Stomach (tissue), 4 donors: ENCODE measurements around the gene ARHGAP26.

Experiments used
- CTCF ChIP-seq, 7 experiments: fragments of 450-650 bp in 4 of 7; fragments of 200-600 bp in 3 of 7; sonication (generic) in 3 of 7; IDR thresholded peaks; one replicate each; pipeline ENCODE4 v1.5.1; 2016 to 2019; ENCODE audit warnings: antibody characterized with exemption in 7 of 7, control low read depth in 2 of 7, mild to moderate bottlenecking in 1 of 7
- EP300 ChIP-seq: sonication (generic); formaldehyde crosslinking; IDR thresholded peaks from one replicate; pipeline ENCODE4 v1.6.1; 2017; ENCODE audit warnings: antibody characterized with exemption
- POLR2A ChIP-seq, 4 donors: fragments of 450-650 bp; IDR thresholded peaks; one replicate each; pipeline ENCODE4 v1.6.1; 2016; ENCODE audit warnings: antibody characterized with exemption in 4 of 4, control low read depth in 2 of 4, mild to moderate bottlenecking in 1 of 4, moderate library complexity in 1 of 4
- POLR2AphosphoS5 ChIP-seq, 3 donors: sonication (generic); formaldehyde crosslinking; IDR thresholded peaks; one replicate each; pipeline ENCODE4 v1.6.1; 2016; ENCODE audit warnings: antibody characterized with exemption in 3 of 3

- TF ChIP-seq POLR2AphosphoS5 (IDR thresholded peaks at IDR 0.05) (no peak), CTCF (IDR thresholded peaks at IDR 0.05) (no peak), POLR2A (IDR thresholded peaks at IDR 0.05) (no peak), EP300 (no peak)
Observed at GRCh38 chr5:142931896-142932686, 161.9 kb downstream of the ARHGAP26 start.
